GM23338 (cell line): ENCODE measurements around the gene DDX31. TPM values are rescaled to one million over a fixed set of nuclear protein-coding genes. Genes with fewer than 3 reads are reported as not detected.

ENCODE experiments used
- ATAC-seq: fragments of 200-7000 bp; cut with Tn5 transposase; 3 replicates; pipeline ENCODE4 v1.9.1; 2020
- DNase-seq: peaks from one replicate; pipeline ENCODE4 v3.0.0-alpha.2; 2015; ENCODE audit warnings: low spot score
- H2AFZ ChIP-seq: fragments of 200-600 bp; sonication (generic); 2 replicates; pipeline ENCODE4 v1.8.0; 2016; ENCODE audit warnings: antibody characterized with exemption, mild to moderate bottlenecking, moderate library complexity
- H3F3A ChIP-seq: fragments of 200-600 bp; sonication (generic); replicated peaks from 2 replicates; pipeline ENCODE4 v1.8.0; 2017; ENCODE audit warnings: antibody characterized with exemption, mixed run types, low read depth
- H3K27ac ChIP-seq: fragments of 200-600 bp; sonication (generic); 2 replicates; pipeline ENCODE4 v1.6.1; 2016; ENCODE audit warnings: low read depth
- H3K27me3 ChIP-seq: fragments of 200-600 bp; sonication (generic); 2 replicates; pipeline ENCODE4 v1.8.0; 2016; ENCODE audit warnings: mild to moderate bottlenecking, mixed run types, moderate library complexity; ENCODE audit not compliant: insufficient read depth
- H3K36me3 ChIP-seq: fragments of 200-600 bp; sonication (generic); 2 replicates; pipeline ENCODE4 v1.8.0; 2016; ENCODE audit warnings: mild to moderate bottlenecking; ENCODE audit not compliant: insufficient read depth
- H3K4me1 ChIP-seq: fragments of 200-600 bp; sonication (generic); 2 replicates; pipeline ENCODE4 v1.8.0; 2016; ENCODE audit warnings: mild to moderate bottlenecking, moderate library complexity; ENCODE audit not compliant: insufficient read depth
- H3K4me2 ChIP-seq: fragments of 200-600 bp; sonication (generic); 2 replicates; pipeline ENCODE4 v1.7.1; 2017; ENCODE audit warnings: mixed run types
- H3K4me3 ChIP-seq: fragments of 200-600 bp; sonication (generic); 2 replicates; pipeline ENCODE4 v1.6.1; 2016; ENCODE audit warnings: mixed run types
- H3K79me2 ChIP-seq: fragments of 200-600 bp; sonication (generic); replicated peaks from 2 replicates; pipeline ENCODE4 v1.8.0; 2017; ENCODE audit warnings: mild to moderate bottlenecking; ENCODE audit not compliant: insufficient read depth
- H3K9me2 ChIP-seq: fragments of 200-600 bp; sonication (generic); 2 replicates; pipeline ENCODE4 v1.8.0; 2017; ENCODE audit not compliant: insufficient read depth
- H4K20me1 ChIP-seq: fragments of 200-600 bp; sonication (generic); replicated peaks from 2 replicates; pipeline ENCODE4 v1.8.0; 2017; ENCODE audit warnings: mild to moderate bottlenecking; ENCODE audit not compliant: insufficient read depth
- H3K27ac Mint-ChIP-seq: 2 replicates; pipeline ENCODE4 v1.8.0; 2020; ENCODE audit warnings: inconsistent platforms, mild to moderate bottlenecking, moderate library complexity, mixed read lengths
- H3K27me3 Mint-ChIP-seq: 3 replicates; pipeline ENCODE4 v1.8.0; 2022; ENCODE audit warnings: low read depth, mild to moderate bottlenecking, moderate library complexity, mixed read lengths, inconsistent platforms; ENCODE audit not compliant: insufficient read depth, poor library complexity
- H3K36me3 Mint-ChIP-seq: 3 replicates; pipeline ENCODE4 v1.8.0; 2021; ENCODE audit warnings: low read depth, mild to moderate bottlenecking, inconsistent platforms, moderate library complexity, mixed read lengths
- H3K4me1 Mint-ChIP-seq: 3 replicates; pipeline ENCODE4 v1.8.0; 2020; ENCODE audit warnings: mild to moderate bottlenecking, inconsistent platforms, mixed read lengths
- H3K4me3 Mint-ChIP-seq: 3 replicates; pipeline ENCODE4 v1.8.0; 2021; ENCODE audit warnings: moderate library complexity, mild to moderate bottlenecking, inconsistent platforms, mixed read lengths
- H3K9me3 Mint-ChIP-seq: 3 replicates; pipeline ENCODE4 v1.8.0; 2020; ENCODE audit warnings: moderate library complexity, mild to moderate bottlenecking, inconsistent platforms, mixed read lengths
- ETS1 ChIP-seq: IDR thresholded peaks from 2 replicates; pipeline ENCODE4 v1.6.1; 2016; ENCODE audit warnings: antibody characterized with exemption
- EZH2 ChIP-seq: fragments of 200-600 bp; sonication (generic); IDR thresholded peaks from one replicate; pipeline ENCODE4 v1.8.0; 2017; ENCODE audit warnings: antibody characterized with exemption, mild to moderate bottlenecking, low read depth; ENCODE audit not compliant: unreplicated experiment
- EZH2phosphoT487 ChIP-seq: fragments of 200-600 bp; sonication (generic); IDR thresholded peaks from one replicate; pipeline ENCODE4 v1.8.1; 2018; ENCODE audit warnings: antibody characterized with exemption; ENCODE audit not compliant: unreplicated experiment
- JUNB ChIP-seq: IDR thresholded peaks from one replicate; pipeline ENCODE4 v1.6.1; 2016; ENCODE audit warnings: antibody characterized with exemption; ENCODE audit not compliant: unreplicated experiment
- NANOG ChIP-seq: IDR thresholded peaks from 2 replicates; pipeline ENCODE4 v1.6.1; 2016; ENCODE audit warnings: antibody characterized with exemption, borderline replicate concordance
- POLR2AphosphoS5 ChIP-seq: IDR thresholded peaks from 2 replicates; pipeline ENCODE4 v1.6.1; 2016; ENCODE audit warnings: antibody characterized with exemption, low read depth
- STAT1 ChIP-seq: IDR thresholded peaks from one replicate; pipeline ENCODE4 v1.6.1; 2016; ENCODE audit warnings: antibody characterized with exemption; ENCODE audit not compliant: unreplicated experiment
- ZNF331 ChIP-seq: fragments of 250-450 bp; sonication (Bioruptor Pico); IDR thresholded peaks from 2 replicates; pipeline ENCODE4 v1.5.0; 2020; ENCODE audit warnings: low read depth, mild to moderate bottlenecking, moderate library complexity
- ZNF462 ChIP-seq: fragments of 250-450 bp; sonication (Bioruptor Pico); IDR thresholded peaks from 2 replicates; pipeline ENCODE4 v1.5.0; 2020; ENCODE audit warnings: mild to moderate bottlenecking, moderate library complexity
- polyA plus RNA-seq: library from polyadenylated mRNA; unstranded; fragments of >200 nt; fragmentation: Nextera tagmentation; extraction: Ambion mirVana; gene quantifications from 2 replicates; pipeline ENCODE4 v1.2.1, GENCODE V29; 2016
- total RNA-seq: library from RNA; depleted of rRNA; stranded (reverse); fragments of >200 nt; shearing (Covaris generic); gene quantifications from 2 replicates; pipeline ENCODE4 v1.2.3, GENCODE V29; 2014

The DDX31 gene
- total and polyA plus RNA-seq, 2 experiments from 2014 or later: 14.8 to 23.5 TPM

GRCh38 chr9:132590037-132590317, 79.8 kb downstream of the DDX31 start (continued):
- no peak for TF ChIP-seq JUNB
- TF ChIP-seq EZH2phosphoT487: no peak
- TF ChIP-seq ETS1: no peak
- no peak for TF ChIP-seq STAT1
- no peak for TF ChIP-seq ZNF331 (CRISPR knock-in tag)

GRCh38 chr9:132589148-132590036, 80.4 kb downstream of the DDX31 start:
- H3K4me1 Mint-ChIP-seq: peaks cover 53% of the 10 kb centered on the region
- DNase-seq (peak; percentile 59), ATAC-seq (peak; percentile 5)
- no peaks in the 10 kb centered on the region for H3K36me3 ChIP-seq
- H3K36me3 Mint-ChIP-seq: peaks cover 8% of the 10 kb centered on the region
- peaks cover 55% of the 10 kb centered on the region for H3K4me1 ChIP-seq
- peak overlapping the region; percentile 55 for H3K4me3 Mint-ChIP-seq
- peak overlapping the region; percentile 58; the same call in 1 of the 2 replicates for H3K4me3 ChIP-seq
- peaks cover 83% of the 10 kb centered on the region for H3K27me3 Mint-ChIP-seq
- peaks cover 9% of the 10 kb centered on the region for H4K20me1 ChIP-seq
- no peak overlapping the region for H3K27ac ChIP-seq
- H3K27me3 ChIP-seq: peaks cover 93% of the 10 kb centered on the region
- H3K79me2 ChIP-seq: no peaks in the 10 kb centered on the region
- peak overlapping the region; percentile 80; the same call in 1 of the 2 replicates for H3K4me2 ChIP-seq
- no peak overlapping the region for H2AFZ ChIP-seq
- no peaks in the 10 kb centered on the region for H3K9me3 Mint-ChIP-seq
- H3F3A ChIP-seq: 0 out of 2 replicates have a peak, but pooled peaks cover 16% of the 10 kb centered on the region
- H3K27ac Mint-ChIP-seq: no peak overlapping the region
- TF ChIP-seq EZH2phosphoT487 (peak; percentile 43), POLR2AphosphoS5 (no peak), EZH2 (peak; percentile 88)
- H3K9me2 ChIP-seq: no peaks in the 10 kb centered on the region

- peaks cover 63% of the 10 kb centered on the region for H3K4me1 ChIP-seq
- H3K36me3 ChIP-seq: no peaks in the 10 kb centered on the region
- peaks cover 100% of the 10 kb centered on the region for H3K27me3 ChIP-seq
- H3K79me2 ChIP-seq: no peaks in the 10 kb centered on the region
- DNase-seq (peak; percentile 68), ATAC-seq (peak; percentile 8)
- H3F3A ChIP-seq: 0 out of 2 replicates have a peak, but pooled peaks cover 19% of the 10 kb centered on the region
- H3K4me1 Mint-ChIP-seq: peaks cover 59% of the 10 kb centered on the region
- peak overlapping the region; percentile 53 for H3K4me3 Mint-ChIP-seq
- H3K9me3 Mint-ChIP-seq: no peaks in the 10 kb centered on the region
- H3K36me3 Mint-ChIP-seq: peaks cover 6% of the 10 kb centered on the region
- H3K27me3 Mint-ChIP-seq: peaks cover 89% of the 10 kb centered on the region
- H3K9me2 ChIP-seq: no peaks in the 10 kb centered on the region
- no peak overlapping the region for H3K27ac Mint-ChIP-seq
- H3K4me3 ChIP-seq: peak overlapping the region; percentile 58; the same call in 1 of the 2 replicates
- H2AFZ ChIP-seq: no peak overlapping the region
- peaks cover 14% of the 10 kb centered on the region for H4K20me1 ChIP-seq
- no peak overlapping the region for H3K27ac ChIP-seq
- H3K4me2 ChIP-seq: peak overlapping the region; percentile 80; the same call in 1 of the 2 replicates
- TF ChIP-seq JUNB (no peak), STAT1 (no peak), ZNF462 (no peak), EZH2 (peak; percentile 2), NANOG (no peak)
These were observed 81.2 kb downstream of the DDX31 start for GRCh38 chr9:132588501-132589147.
